Right cardiac atrium (tissue), 5 donors: ENCODE results near the gene CCR5AS.

Experiments used
- ATAC-seq, 2 donors: fragments of 200-7000 bp; cut with Tn5 transposase; one replicate each; pipeline versions ENCODE4 v1.8.0 to v1.9.1; 2020; ENCODE audit warnings: moderate library complexity in 2 of 2, mild to moderate bottlenecking in 1 of 2
- DNase-seq, 3 donors: peaks; one replicate each; pipeline ENCODE4 v3.0.0-alpha.2; 2020
- H3K27ac ChIP-seq: one replicate; pipeline ENCODE4 v1.5.1; 2013; ENCODE audit warnings: mild to moderate bottlenecking, low read length, control low read depth, moderate library complexity
- H3K27me3 ChIP-seq: one replicate; pipeline ENCODE4 v1.6.1; 2013; ENCODE audit not compliant: control insufficient read depth, insufficient read depth
- H3K4me1 ChIP-seq: one replicate; pipeline ENCODE4 v1.6.1; 2013; ENCODE audit warnings: low read length; ENCODE audit not compliant: control insufficient read depth, insufficient read depth
- H3K4me3 ChIP-seq: one replicate; pipeline ENCODE4 v1.5.1; 2013; ENCODE audit warnings: low read length, control low read depth
- H3K9me3 ChIP-seq: one replicate; pipeline ENCODE4 v1.6.1; 2013; ENCODE audit warnings: low read length; ENCODE audit not compliant: control insufficient read depth
- WGBS: extraction: QIAGEN DNeasy Blood & Tissue Kit; methylation state at CpG from one replicate; pipeline ENCODE4 v1.1.7; 2013; 5-methylcytosine and 5-hydroxymethylcytosine counted together
- intact Hi-C, 4 donors: fragments of 100-400 bp; cut with DNase I; formaldehyde crosslinking; loops; one replicate each; pipeline versions ENCODE4 v1.11.0 to v1.14.0; 2022 to 2023
- donor health status: healthy with polysubstance abuse.
- donor health status: DM: no; HTN: yes; CAD: no.
- donor health status: DM: no; HTN: no; CAD: no.
- donor health status: DM: no; HTN: yes; CAD: no; lungs with severe emphysema.
- donor health status: DM: yes; HTN: yes; CAD: no.

The CCR5AS gene

DNA sequence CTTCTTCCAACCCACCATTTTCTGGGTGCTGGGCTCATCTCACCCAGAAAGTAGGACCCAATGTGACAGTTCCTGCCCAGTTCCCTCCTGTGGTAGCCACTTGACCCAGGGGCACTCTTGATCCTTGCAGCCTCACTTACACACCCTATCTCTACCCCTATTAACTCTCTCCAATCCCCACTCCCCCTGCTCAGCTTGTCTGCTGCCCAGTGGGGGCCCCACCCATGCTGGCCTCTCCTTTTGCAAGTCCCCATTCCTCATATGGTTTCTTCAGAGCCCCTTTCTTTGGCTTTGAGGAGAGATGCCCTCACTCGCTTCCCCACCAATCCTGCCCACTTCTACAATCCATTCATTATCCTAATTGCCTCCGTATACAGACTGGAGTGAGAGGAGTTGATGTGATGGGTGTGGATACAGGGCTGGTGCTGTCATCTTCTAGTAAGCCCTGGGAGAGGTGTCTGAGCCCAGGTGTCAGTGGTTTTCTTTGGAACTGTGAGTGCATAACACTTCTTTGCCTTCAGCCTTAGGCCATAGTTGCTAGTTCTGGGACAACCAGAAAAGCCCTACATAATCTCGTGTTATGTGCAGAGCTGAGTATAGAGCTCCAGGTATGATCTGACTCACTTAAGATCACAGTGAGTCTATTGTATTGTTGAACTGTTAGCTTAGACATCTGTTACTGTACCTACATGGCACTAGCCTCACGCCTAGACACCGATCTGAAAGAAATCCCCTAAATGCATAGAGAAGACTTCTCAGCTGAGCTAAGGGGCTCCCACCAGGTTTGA, 40.9 kb downstream of the CCR5AS start:
- Histone ChIP-seq H3K4me3 (no peak overlapping the region), H3K27ac (no peak overlapping the region), H3K27me3 (no peaks in the 10 kb centered on the region), H3K9me3 (no peaks in the 10 kb centered on the region), H3K4me1 (no peaks in the 10 kb centered on the region)
- 91% methylated on average over 5 of the region's 5 CpGs for WGBS
- intact Hi-C loops: loop anchor here in 1 of 4 donors (10.0 kb wide), 1 partner anchor 91 kb away; no protein-coding TSS in a partner anchor
- DNase-seq (no peak), ATAC-seq (no peak)

DNA sequence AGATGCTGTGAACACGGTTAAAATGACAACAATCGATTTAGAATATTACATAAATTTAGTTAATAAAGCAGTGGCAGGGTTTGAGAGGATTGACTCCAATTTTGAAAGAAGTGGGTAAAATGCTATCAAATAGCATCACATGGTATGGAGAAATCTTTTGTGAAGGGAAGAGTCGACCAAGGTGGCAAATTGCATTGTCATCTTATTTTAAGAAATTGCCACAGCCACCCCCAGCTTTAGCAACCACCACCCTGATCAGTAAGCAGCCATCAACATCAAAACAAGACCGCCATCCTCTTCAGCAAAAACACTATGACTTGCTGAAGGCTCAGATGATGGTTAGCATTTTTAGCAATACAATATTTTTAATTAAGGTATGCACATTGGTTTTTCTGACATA, 41.8 kb downstream of the CCR5AS start:
- H3K4me1 ChIP-seq: no peaks in the 10 kb centered on the region
- DNase-seq (no peak), ATAC-seq (no peak)
- no peaks in the 10 kb centered on the region for H3K9me3 ChIP-seq
- H3K4me3 ChIP-seq: no peak overlapping the region
- 82% methylated on average over 4 of the region's 4 CpGs for WGBS
- no peak overlapping the region for H3K27ac ChIP-seq
- intact Hi-C loops: loop anchor here in 1 of 4 donors (10.0 kb wide), 1 partner anchor 90 kb away; no protein-coding TSS in a partner anchor
- no peaks in the 10 kb centered on the region for H3K27me3 ChIP-seq

DNA sequence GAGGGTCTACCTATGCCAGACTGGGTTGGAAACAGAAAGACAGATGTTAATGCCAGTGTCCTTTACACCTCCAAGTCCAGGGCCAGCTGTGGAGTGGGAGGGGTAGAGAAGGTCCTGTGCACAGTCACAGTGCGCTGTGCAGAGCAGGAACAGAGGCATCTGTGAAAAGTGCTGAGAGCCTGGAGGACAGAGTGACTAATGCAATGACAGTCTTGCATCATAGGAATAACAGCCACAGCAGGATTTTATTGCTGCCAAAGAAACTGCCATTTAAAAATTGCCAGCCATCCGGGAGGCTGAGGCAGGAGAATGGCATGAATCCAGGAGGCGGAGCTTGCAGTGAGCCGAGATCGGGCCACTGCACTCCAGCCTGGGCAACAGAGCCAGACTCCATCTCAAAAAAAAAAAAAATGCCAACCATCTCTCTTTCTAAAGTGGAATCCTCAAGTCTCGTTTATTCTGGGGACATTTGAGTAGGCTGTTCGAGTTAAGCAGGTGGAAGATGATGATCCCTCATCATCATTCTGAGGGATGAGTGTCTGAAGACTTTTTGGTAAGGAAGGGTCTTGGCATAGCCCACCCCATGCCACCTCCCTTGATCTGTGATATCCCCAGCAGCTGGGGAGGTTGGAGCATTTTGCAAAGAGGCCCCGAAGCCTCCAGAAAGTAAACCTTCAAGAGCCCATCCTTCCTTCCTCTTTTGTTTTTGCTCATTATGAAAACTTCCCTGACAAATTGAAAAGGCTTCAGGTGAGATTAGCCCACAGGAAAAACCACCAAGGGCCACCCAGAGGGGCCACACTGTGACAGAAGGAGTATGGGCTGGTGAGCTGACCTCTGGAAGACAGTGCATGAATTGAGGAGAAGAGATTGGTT, 45.2 kb downstream of the CCR5AS start:
- DNase-seq: peak; percentile 42 to 57 (median 53)
- ATAC-seq: peak; percentile 69 to 80
- Histone ChIP-seq H3K27me3 (no peaks in the 10 kb centered on the region), H3K4me1 (no peaks in the 10 kb centered on the region), H3K27ac (no peak overlapping the region), H3K4me3 (no peak overlapping the region), H3K9me3 (no peaks in the 10 kb centered on the region)
- 60% methylated on average over 8 of the region's 8 CpGs for WGBS
- intact Hi-C loops: loop anchor here in 1 of 4 donors (10.0 kb wide), 1 partner anchor 87 kb away; no protein-coding TSS in a partner anchor

DNA sequence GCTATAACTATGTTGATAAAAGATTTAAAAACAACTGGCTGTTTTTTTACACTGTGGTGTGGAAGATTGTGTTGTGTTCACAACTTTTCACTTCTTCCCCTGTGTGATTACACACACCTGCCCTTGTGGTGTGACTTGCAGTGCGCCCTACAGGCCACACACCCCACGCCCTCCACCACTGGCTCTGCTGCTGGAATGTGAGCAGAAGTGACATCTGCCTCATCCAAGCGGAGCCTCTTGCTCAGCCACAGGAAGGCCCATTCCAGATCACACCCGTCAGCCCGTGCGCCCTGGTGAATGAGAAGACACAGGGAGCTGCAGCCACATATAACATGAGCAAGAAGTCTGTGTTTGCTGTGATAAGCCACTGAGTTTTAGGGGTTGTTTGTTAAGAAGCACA, 46.0 kb downstream of the CCR5AS start:
- no peaks in the 10 kb centered on the region for H3K4me1 ChIP-seq

DNA sequence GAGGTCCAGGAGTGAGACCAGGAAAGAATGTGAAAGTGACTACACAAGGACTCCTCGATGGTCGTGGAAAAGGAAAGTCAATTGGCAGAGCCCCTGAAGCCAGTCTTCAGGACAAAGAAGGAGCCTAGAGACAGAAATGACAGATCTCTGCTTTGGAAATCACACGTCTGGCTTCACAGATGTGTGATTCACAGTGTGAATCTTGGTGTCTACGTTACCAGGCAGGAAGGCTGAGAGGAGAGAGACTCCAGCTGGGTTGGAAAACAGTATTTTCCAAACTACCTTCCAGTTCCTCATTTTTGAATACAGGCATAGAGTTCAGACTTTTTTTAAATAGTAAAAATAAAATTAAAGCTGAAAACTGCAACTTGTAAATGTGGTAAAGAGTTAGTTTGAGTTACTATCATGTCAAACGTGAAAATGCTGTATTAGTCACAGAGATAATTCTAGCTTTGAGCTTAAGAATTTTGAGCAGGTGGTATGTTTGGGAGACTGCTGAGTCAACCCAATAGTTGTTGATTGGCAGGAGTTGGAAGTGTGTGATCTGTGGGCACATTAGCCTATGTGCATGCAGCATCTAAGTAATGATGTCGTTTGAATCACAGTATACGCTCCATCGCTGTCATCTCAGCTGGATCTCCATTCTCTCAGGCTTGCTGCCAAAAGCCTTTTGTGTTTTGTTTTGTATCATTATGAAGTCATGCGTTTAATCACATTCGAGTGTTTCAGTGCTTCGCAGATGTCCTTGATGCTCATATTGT, 47.0 kb downstream of the CCR5AS start:
- Histone ChIP-seq H3K27me3 (no peaks in the 10 kb centered on the region), H3K9me3 (no peaks in the 10 kb centered on the region), H3K4me3 (no peak overlapping the region), H3K4me1 (no peaks in the 10 kb centered on the region), H3K27ac (no peak overlapping the region)
- ATAC-seq (no peak), DNase-seq (no peak)
- WGBS: 43% methylated on average over 11 of the region's 11 CpGs
- intact Hi-C loops: loop anchor here in 1 of 4 donors (10.0 kb wide), 1 partner anchor 85 kb away; no protein-coding TSS in a partner anchor

More for the DNA sequence above, 46.0 kb downstream of the CCR5AS start:
- Histone ChIP-seq H3K9me3 (no peaks in the 10 kb centered on the region), H3K27me3 (no peaks in the 10 kb centered on the region), H3K27ac (no peak overlapping the region), H3K4me3 (no peak overlapping the region)
- DNase-seq (peak in 1 of 3 donors; percentile 53), ATAC-seq (no peak)
- WGBS: 67% methylated on average over 6 of the region's 6 CpGs
- intact Hi-C loops: loop anchor here in 1 of 4 donors (10.0 kb wide), 1 partner anchor 86 kb away; no protein-coding TSS in a partner anchor

DNA sequence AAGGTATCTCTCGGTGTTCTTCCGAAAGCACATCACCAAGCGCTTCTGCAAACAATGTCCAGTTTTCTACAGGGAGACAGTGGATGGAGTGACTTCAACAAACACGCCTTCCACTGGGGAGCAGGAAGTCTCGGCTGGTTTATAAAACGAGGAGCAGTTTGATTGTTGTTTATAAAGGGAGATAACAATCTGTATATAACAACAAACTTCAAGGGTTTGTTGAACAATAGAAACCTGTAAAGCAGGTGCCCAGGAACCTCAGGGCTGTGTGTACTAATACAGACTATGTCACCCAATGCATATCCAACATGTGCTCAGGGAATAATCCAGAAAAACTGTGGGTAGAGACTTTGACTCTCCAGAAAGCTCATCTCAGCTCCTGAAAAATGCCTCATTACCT, 48.4 kb downstream of the CCR5AS start:
- Histone ChIP-seq H3K9me3 (no peaks in the 10 kb centered on the region), H3K4me1 (no peaks in the 10 kb centered on the region), H3K27ac (no peak overlapping the region), H3K4me3 (no peak overlapping the region), H3K27me3 (no peaks in the 10 kb centered on the region)
- ATAC-seq (no peak), DNase-seq (no peak)
- 77% methylated on average over 6 of the region's 6 CpGs for WGBS
- intact Hi-C loops: no loop called here

DNA sequence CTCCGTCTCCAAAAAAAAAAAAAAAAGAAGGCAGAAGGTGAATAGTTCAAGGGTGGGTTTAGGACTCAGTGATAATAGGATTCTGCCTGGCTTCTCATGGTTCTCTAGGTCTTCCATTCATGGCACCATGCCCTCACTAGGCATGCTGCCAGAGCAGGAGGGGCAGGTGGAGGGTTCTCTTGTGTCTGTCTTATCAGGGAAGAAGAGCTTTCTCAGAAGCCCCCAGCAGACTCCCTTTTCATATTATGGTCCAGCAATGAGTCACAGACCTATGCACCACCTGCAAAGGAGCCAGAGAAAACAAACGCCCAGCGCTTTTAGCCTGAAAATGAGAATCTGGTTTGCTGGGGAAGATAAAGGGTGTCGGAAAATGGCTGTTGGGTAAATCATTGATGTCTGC, 50.0 kb downstream of the CCR5AS start:
- no peak overlapping the region for H3K27ac ChIP-seq
- intact Hi-C loops: no loop called here

DNA sequence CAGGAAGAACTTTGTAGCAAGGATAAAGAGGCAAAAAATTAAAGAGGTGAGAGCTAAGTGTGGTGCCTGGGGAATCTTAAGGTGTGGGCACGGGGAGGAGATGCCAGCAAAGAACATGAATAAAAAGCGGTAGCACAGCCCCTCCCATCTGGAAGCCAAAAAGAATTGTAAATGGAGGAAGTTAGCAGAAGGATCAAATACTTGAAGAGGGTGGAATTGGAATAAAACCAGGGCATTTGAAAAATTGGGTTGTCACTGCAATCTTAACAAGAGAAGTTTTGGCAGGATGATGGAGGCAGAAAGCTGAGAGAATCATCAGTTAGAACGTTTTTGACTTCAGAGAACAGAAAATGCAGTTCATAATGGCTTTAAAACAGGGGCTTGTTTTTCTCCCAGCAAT, 50.6 kb downstream of the CCR5AS start:
- ATAC-seq: no peak
- Histone ChIP-seq H3K27ac (no peak overlapping the region), H3K27me3 (no peaks in the 10 kb centered on the region), H3K4me3 (no peak overlapping the region), H3K9me3 (no peaks in the 10 kb centered on the region), H3K4me1 (no peaks in the 10 kb centered on the region)
- DNase-seq: no peak
- intact Hi-C loops: no loop called here
- WGBS: 53% methylated on average over 3 of the region's 3 CpGs

More for the DNA sequence above, 50.0 kb downstream of the CCR5AS start:
- H3K27me3 ChIP-seq: no peaks in the 10 kb centered on the region
- DNase-seq (no peak), ATAC-seq (no peak)
- no peaks in the 10 kb centered on the region for H3K9me3 ChIP-seq
- H3K4me1 ChIP-seq: no peaks in the 10 kb centered on the region
- 75% methylated on average over 4 of the region's 4 CpGs for WGBS
- H3K4me3 ChIP-seq: no peak overlapping the region

DNA sequence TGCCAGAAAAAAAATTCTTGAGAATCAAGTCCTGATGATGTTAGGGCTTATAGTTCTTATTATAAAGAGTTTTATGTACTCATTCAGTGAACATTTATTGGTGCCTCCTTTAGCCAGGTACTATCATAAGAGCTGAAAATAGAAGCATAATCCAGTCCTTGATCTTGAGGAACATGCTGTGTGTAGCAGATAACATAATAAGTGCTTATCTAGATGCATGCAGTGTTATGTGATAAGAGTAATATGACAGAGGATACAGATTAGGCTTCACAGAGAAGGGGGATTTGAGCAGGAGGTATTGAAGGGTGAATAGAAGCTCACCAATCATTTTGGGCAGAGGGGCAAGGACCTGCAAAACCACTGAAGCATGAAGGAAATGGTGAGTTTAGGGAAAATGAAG, 51.9 kb downstream of the CCR5AS start:
- ATAC-seq: no peak
- H3K27ac ChIP-seq: no peak overlapping the region
- H3K9me3 ChIP-seq: no peaks in the 10 kb centered on the region
- H3K27me3 ChIP-seq: peaks cover 4% of the 10 kb centered on the region
- no peak overlapping the region for H3K4me3 ChIP-seq
- DNase-seq: no peak
- intact Hi-C loops: no loop called here
- H3K4me1 ChIP-seq: no peaks in the 10 kb centered on the region

DNA sequence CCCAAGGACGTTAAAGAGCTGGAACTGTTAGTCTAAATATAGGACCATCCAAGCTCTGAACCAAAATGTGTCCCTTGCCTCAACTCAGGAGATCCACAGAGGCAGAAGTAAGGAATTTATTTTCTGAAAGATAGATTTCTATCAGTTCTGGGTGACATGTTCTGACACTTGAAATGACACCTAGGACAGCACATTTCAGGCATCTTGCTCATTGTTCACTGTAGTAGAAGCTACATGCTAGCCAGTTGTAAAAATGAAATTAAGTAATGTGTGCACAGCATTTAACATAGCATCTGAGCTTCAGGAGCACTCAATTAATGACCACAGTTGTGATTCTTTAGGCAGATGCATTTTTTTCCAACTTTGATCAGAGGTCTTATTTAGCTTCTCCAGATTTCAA, 52.4 kb downstream of the CCR5AS start:
- Histone ChIP-seq H3K9me3 (no peaks in the 10 kb centered on the region), H3K4me3 (no peak overlapping the region), H3K27me3 (peaks cover 4% of the 10 kb centered on the region), H3K27ac (no peak overlapping the region), H3K4me1 (no peaks in the 10 kb centered on the region)
- no peak for ATAC-seq
- 22% methylated on average over 1 of the region's 1 CpG for WGBS
- intact Hi-C loops: no loop called here
- DNase-seq: no peak
